ENCODE data around the gene NDUFC1. TPM values are rescaled to one million over a fixed set of nuclear protein-coding genes. Genes with fewer than 3 reads are reported as not detected.
"Not testable (repeated sequence)": the region's sequence is repeated elsewhere in the genome, so short reads cannot be mapped to it uniquely, and the experiment has no call there.

The NDUFC1 gene
- total and polyA plus RNA-seq, 2 experiments from 2014 or later: 31.8 to 367 TPM

DNA sequence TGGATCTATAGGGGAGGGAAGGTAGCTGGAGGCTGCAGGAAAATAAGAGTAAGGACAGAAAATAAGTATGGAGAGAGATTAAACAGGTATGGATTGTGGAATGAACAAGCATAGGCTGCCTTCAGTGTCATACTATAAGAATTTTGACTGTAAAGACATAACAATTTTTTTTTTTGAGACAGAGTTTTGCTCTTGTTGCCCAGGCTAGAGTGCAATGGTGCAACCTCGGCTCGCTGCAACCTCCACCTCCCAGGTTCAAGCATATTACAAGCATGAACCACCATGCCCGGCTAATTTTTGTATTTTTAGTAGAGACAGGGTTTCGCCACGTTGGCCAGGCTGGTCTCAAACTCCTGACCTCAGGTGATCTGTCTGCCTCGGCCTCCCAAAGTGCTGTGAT, 46.7 kb downstream of the NDUFC1 start:
- not testable (repeated sequence) for H3K9me3 Mint-ChIP-seq

DNA sequence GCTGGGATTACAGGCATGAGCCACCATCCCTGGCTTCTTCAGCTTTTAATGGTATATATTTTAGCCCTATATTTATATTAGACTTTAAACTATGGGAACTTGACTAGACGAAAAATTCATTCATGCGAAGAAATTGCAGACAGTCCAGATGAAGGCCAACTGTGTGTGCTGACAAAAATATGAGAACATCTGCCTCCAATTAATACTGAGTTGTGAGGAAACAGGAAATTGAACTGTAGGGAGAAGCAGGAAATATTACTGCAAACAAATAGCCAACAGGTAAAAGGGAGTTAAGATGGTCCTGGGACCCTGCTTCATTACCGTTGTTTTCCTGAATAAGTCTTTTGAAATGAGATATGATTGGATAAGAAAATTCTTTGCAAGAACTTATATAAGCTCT, 48.6 kb downstream of the NDUFC1 start:
- Mint-ChIP-seq H3K36me3 (ENCODE audit: low read depth) (no peaks in the 10 kb centered on the region), H3K4me1 (peaks cover 2% of the 10 kb centered on the region; the same call in 1 of the 3 replicates), H3K9me3 (no peaks in the 10 kb centered on the region), H3K27me3 (ENCODE audit: insufficient read depth, low read depth, poor library complexity) (peaks cover 4% of the 10 kb centered on the region), H3K4me3 (no peak overlapping the region), H3K27ac (no peak overlapping the region)
- H3K27me3 ChIP-seq (ENCODE audit: insufficient read depth): no peaks in the 10 kb centered on the region
- TF ChIP-seq STAT1 (IDR thresholded peaks at IDR 0.05; ENCODE audit: unreplicated experiment): no peak
- no peak for TF ChIP-seq EZH2 (IDR thresholded peaks at IDR 0.05; ENCODE audit: low read depth, unreplicated experiment)
- no peak for TF ChIP-seq NANOG (IDR thresholded peaks at IDR 0.05; ENCODE audit: borderline replicate concordance)
- no peak for TF ChIP-seq JUNB (IDR thresholded peaks at IDR 0.05; ENCODE audit: unreplicated experiment)
- no peak for TF ChIP-seq CREB1 (CRISPR knock-in tag; IDR thresholded peaks at IDR 0.05; ENCODE audit: low read depth)
- TF ChIP-seq ETS1 (IDR thresholded peaks at IDR 0.05): no peak
- TF ChIP-seq ZNF331 (CRISPR knock-in tag; IDR thresholded peaks at IDR 0.05; ENCODE audit: low read depth): no peak
- DNase-seq (ENCODE audit: low spot score) (no peak), ATAC-seq (no peak)
- H3K4me2 ChIP-seq: no peak overlapping the region
- no peak overlapping the region for H3K4me3 ChIP-seq
- no peaks in the 10 kb centered on the region for H3K9me2 ChIP-seq (ENCODE audit: insufficient read depth)
- H2AFZ ChIP-seq: no peak overlapping the region
- H3K79me2 ChIP-seq (replicated peaks; ENCODE audit: insufficient read depth): no peaks in the 10 kb centered on the region
- H4K20me1 ChIP-seq (replicated peaks; ENCODE audit: insufficient read depth): no peaks in the 10 kb centered on the region
- H3F3A ChIP-seq (replicated peaks; ENCODE audit: low read depth): no peaks in the 10 kb centered on the region
- H3K4me1 ChIP-seq (ENCODE audit: insufficient read depth): no peaks in the 10 kb centered on the region; the same call in 1 of the 2 replicates
- H3K36me3 ChIP-seq (ENCODE audit: insufficient read depth): no peaks in the 10 kb centered on the region
- no peak overlapping the region for H3K27ac ChIP-seq (ENCODE audit: low read depth)

More for the DNA sequence above, 46.7 kb downstream of the NDUFC1 start:
- not testable (repeated sequence) for H3K27me3 ChIP-seq (ENCODE audit: insufficient read depth); H3F3A ChIP-seq (replicated peaks; ENCODE audit: low read depth); H3K79me2 ChIP-seq (replicated peaks; ENCODE audit: insufficient read depth); ATAC-seq; H3K27ac Mint-ChIP-seq; H3K4me2 ChIP-seq; H3K27me3 Mint-ChIP-seq (ENCODE audit: insufficient read depth, low read depth, poor library complexity); H3K27ac ChIP-seq (ENCODE audit: low read depth); H3K9me2 ChIP-seq (ENCODE audit: insufficient read depth); H3K4me1 Mint-ChIP-seq; H4K20me1 ChIP-seq (replicated peaks; ENCODE audit: insufficient read depth); H3K36me3 Mint-ChIP-seq (ENCODE audit: low read depth); H3K4me3 ChIP-seq; H3K36me3 ChIP-seq (ENCODE audit: insufficient read depth); H3K4me1 ChIP-seq (ENCODE audit: insufficient read depth); DNase-seq (ENCODE audit: low spot score); H3K4me3 Mint-ChIP-seq
- peak overlapping the region; percentile 9; the same call in 1 of the 2 replicates for H2AFZ ChIP-seq

DNA sequence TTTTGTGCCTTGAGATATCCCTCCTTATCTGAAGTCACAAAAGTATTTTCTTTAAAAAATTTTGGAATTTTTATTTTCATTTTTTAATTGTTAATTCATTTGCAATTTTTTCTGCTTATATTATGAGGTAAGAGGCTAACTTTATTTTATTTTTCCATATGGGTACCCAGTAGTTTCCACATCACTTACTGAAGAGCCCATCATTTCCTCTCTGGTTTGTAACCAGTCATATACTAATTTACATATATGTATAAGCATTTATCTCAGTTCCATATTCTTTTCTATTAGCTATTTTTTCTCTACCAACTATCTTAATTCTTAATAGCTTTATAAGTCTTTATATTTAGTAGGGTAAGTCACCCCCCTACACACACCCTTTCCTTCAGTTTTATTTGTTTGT, 49.2 kb downstream of the NDUFC1 start:
- no peaks in the 10 kb centered on the region for H4K20me1 ChIP-seq (replicated peaks; ENCODE audit: insufficient read depth)
- no peak overlapping the region for H3K4me2 ChIP-seq
- Mint-ChIP-seq H3K4me3 (no peak overlapping the region), H3K9me3 (no peaks in the 10 kb centered on the region), H3K4me1 (peaks cover 2% of the 10 kb centered on the region; the same call in 1 of the 3 replicates), H3K36me3 (ENCODE audit: low read depth) (no peaks in the 10 kb centered on the region), H3K27ac (no peak overlapping the region), H3K27me3 (ENCODE audit: insufficient read depth, low read depth, poor library complexity) (peaks cover 4% of the 10 kb centered on the region)
- no peak overlapping the region for H3K4me3 ChIP-seq
- H3K4me1 ChIP-seq (ENCODE audit: insufficient read depth): no peaks in the 10 kb centered on the region; the same call in 1 of the 2 replicates
- H2AFZ ChIP-seq: no peak overlapping the region
- no peaks in the 10 kb centered on the region for H3K27me3 ChIP-seq (ENCODE audit: insufficient read depth)
- H3K27ac ChIP-seq (ENCODE audit: low read depth): no peak overlapping the region
- H3K36me3 ChIP-seq (ENCODE audit: insufficient read depth): no peaks in the 10 kb centered on the region
- ATAC-seq (no peak), DNase-seq (ENCODE audit: low spot score) (no peak)
- no peaks in the 10 kb centered on the region for H3F3A ChIP-seq (replicated peaks; ENCODE audit: low read depth)
- no peaks in the 10 kb centered on the region for H3K9me2 ChIP-seq (ENCODE audit: insufficient read depth)
- H3K79me2 ChIP-seq (replicated peaks; ENCODE audit: insufficient read depth): no peaks in the 10 kb centered on the region
- TF ChIP-seq ZNF114 (CRISPR knock-in tag; IDR thresholded peaks at IDR 0.05) (no peak), ZNF331 (CRISPR knock-in tag; IDR thresholded peaks at IDR 0.05; ENCODE audit: low read depth) (no peak), NANOG (IDR thresholded peaks at IDR 0.05; ENCODE audit: borderline replicate concordance) (no peak), REST (IDR thresholded peaks at IDR 0.05; ENCODE audit: unreplicated experiment) (no peak), JUNB (IDR thresholded peaks at IDR 0.05; ENCODE audit: unreplicated experiment) (no peak), CREB1 (CRISPR knock-in tag; IDR thresholded peaks at IDR 0.05; ENCODE audit: low read depth) (no peak), EZH2 (IDR thresholded peaks at IDR 0.05; ENCODE audit: low read depth, unreplicated experiment) (no peak)
